GM18505 (cell line): ENCODE results near the gene ZNF750.

Source experiments
- ATAC-seq: cut with Tn5 transposase; IDR thresholded peaks from one replicate; pipeline ENCODE4 v1.9.1; 2021; ENCODE audit not compliant: unreplicated experiment
- POLR2A ChIP-seq: IDR thresholded peaks from 4 replicates; pipeline ENCODE4 v1.6.1; 2011; ENCODE audit warnings: borderline replicate concordance; ENCODE audit not compliant: insufficient read depth, insufficient read length; ENCODE audit errors: extremely low read depth

Gene ZNF750

DNA sequence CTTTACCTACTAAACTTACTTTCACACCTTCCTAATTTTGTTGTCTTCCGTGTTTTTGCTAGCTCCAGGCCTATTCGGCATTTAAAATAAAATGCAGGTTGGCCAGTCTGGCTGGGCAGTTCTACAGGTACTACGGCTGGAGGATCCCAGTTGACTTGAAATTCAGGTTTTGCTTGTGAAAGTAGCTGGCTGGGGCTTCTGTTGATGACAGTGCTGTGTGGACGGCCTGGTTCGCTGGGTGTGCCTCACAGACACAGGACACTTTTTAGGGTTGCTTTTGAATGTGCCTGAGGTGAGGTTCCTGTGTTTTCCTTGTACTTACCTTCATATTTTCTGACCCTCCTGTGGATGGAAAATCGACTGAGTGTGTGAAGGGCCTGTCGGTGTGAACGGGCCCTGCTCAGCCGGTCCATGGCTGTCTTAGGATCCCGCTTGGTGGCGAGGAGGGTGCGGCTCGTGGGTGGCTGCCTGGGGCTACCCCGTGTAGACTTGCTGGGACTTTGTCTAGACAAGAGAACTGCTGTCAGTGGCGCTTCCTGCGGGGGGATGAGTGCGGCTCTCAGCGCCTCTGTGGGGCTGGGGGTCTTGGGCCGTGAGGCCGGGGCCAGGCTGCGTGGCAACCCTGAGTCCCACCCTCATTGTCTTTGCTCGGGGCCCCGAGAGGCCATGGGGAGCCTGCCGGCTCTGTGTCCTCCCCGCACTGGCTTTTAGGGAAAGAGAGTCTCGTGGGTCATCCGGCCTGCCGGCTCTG, 18.7 kb upstream of the ZNF750 start:
- TF ChIP-seq POLR2A = no peak

DNA sequence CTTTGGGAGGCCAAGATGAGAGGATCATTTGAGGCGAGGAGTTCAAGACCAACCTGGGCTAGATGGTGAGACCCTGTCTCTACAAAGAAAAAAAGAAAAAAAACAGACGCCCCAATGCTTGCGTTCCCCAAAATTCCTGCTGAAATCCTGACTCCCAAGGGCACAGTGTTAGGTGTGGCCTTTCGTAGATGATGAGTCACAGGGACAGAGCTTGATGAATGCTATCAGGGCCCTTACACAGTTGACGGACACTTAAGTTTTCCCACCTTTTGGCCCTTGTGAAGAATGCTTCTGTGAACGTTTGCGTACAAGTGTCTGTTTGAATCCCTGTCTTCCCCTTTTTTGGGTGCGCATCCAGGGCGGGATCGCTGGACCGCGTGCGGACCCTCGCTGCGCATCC, 16.5 kb upstream of the ZNF750 start:
- no peak for ATAC-seq
- no peak for TF ChIP-seq POLR2A

More for the DNA sequence above, 18.7 kb upstream of the ZNF750 start:
- ATAC-seq = no peak

DNA sequence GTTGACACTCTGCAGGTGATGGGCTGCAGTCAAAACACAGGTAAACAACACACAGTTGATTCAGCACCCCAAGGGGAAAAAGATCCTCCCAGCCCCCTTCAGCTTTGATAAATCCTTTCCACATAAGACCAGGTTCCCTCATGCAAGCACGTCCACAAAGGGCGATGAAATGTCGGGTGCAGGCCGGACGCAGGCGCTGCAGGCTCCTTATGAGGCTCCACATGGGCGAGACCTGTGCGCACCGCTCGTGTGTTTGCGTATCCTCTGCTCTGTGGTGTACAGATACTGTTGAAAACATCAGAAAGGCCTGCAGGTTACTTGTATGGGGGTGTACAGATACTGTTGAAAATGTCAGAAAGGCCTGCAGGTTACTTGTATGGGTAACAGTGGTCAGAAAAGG, 14.4 kb upstream of the ZNF750 start:
- TF ChIP-seq POLR2A = no peak
- ATAC-seq = no peak

DNA sequence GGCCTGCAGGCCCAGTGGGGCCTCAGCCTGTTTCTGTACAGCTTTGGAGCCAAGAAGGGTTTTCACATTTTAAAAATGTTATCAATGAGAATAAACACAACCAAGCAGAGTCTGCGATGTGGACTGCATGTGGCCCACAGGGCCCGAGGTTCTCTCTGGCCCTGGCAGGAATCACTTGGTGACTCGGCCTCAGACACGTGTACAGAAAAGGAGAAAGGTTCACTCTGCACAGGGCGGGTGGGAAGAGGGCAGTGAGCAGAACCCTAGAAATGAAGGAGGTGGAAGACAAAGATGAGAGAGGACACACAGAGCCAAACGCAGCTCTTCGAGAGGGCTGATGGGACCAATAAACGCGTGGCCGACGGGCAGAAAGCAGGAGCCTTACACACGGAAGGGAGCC, 11.6 kb upstream of the ZNF750 start:
- no peak for ATAC-seq
- TF ChIP-seq POLR2A = no peak

DNA sequence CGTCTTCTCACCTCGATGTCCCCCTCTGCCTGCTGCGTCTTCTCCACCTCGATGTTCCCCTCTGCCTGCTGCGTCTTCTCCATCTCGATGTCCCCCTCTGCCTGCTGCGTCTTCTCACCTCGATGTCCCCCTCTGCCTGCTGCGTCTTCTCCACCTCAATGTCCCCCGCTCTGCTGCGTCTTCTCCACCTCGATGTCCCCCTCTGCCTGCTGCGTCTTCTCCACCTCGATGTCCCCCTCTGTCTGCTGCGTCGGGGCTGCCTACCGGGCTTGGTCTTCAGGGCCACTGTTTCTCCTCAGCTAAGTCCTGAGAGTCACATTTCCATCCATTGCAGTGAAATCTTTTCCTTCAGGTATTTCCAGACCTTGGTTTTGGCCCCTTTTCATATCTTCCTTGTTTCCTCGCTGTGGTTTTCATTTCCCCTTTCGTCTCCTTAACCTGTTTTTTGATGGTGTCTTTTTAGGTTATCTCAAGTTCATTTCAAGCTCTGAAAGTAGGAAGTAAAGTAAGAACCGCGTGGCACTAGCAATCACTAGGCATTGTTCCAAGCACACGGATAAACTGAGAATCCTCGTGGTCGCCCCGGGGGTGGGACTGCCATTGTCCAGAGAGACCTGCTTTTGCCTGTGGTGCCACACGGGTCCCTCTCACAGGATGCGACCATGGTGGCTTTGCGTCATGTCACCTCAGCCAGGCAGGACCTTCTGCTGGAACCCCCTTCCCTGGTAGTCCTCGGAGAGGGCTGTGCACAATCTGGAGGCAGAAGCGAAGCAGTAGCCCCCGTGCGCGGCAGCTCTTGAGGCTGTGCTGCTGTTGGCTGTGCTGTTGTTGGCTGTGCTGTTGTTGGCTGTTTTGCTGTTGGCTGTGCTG, 9.5 kb upstream of the ZNF750 start:
- no peak for ATAC-seq
- no peak for TF ChIP-seq POLR2A

DNA sequence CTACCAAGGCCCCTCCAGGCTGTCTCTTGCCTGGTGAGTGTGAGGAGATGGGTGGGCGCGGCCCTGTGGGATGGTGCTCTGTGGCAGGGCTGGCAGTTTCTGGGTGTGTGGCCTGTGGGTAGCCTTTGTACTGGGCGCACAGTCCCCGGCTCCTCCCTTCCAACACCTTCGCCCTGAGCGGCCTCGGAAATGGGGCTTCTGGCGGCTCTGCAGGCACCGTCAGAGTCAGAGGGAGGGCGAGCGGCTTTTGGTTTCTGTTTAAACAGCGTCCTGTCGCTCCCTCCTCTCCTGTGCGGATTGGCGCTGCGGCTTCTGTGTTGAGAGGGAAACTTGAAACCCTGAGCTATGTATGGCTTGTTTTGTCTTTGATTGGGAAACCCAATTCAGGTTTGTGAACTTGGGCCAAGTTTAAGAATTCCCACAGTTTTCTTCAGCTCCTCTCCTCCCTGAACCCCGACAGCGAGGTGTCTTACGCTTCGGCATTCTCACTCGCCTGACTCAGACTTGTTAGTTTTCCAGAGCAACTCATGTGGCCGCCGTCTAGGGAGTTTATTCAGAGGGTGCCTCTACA, 8.3 kb upstream of the ZNF750 start:
- no peak for TF ChIP-seq POLR2A
- ATAC-seq = no peak

DNA sequence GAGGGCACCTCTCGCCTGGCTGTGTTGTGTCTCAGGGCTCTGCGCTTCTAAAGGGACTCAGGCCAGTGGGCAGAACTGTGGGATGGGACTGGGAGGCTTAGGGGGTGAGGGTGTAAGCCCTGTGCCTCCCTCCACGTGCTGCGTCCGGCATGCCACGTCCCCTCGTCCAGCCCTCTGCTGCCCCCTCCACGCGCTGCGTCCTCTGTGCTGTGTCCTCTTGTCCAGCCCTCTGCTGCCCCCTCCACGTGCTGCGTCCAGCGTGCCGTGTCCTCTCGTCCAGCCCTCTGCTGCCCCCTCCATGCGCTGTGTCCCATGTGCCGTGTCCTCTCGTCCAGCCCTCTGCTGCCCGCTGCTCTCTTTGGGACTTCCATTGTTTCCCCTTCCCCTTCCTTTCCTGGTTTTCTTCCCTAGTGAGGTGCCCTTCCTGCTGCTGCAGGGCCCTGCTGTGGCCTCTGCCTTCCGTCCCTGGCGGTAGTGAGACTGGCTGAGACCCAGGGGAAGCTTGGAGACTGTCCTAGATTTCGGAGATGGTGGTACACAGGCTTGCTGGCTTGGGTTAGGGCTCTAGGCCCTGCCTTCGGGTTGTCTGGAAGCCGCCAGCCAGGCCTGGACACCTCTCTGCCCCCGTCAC, 6.4 kb upstream of the ZNF750 start:
- TF ChIP-seq POLR2A = no peak

DNA sequence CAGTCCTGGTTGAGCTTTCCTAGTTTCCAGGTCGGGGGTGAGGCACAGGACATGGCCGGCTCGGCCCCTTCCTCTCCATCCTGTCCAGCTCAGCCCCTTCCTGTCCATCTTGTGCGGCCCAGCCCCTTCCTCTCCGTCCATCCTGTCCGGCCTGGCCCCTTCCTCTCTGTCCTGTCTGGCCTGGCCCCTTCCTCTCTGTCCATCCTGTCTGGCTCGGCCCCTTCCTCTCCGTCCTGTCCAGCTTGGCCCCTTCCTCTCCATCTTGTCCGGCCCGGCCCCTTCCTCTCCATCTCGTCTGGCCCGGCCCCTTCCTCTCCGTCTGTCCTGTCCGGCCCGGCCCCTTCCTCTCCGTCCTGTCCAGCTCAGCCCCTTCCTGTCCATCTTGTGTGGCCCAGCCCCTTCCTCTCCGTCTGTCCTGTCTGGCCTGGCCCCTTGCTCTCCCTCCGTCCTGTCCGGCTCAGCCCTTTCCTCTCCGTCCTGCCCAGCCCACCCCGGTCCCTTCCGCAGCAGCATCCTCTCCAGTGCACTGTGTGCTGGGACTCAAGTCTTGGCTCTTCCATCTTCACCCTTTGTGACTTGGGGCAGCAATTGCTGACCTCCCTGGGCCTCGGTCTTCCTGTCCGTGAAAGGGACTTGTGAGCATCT, 5.5 kb upstream of the ZNF750 start:
- no peak for TF ChIP-seq POLR2A
- ATAC-seq = no peak

More for the DNA sequence above, 6.4 kb upstream of the ZNF750 start:
- no peak for ATAC-seq

DNA sequence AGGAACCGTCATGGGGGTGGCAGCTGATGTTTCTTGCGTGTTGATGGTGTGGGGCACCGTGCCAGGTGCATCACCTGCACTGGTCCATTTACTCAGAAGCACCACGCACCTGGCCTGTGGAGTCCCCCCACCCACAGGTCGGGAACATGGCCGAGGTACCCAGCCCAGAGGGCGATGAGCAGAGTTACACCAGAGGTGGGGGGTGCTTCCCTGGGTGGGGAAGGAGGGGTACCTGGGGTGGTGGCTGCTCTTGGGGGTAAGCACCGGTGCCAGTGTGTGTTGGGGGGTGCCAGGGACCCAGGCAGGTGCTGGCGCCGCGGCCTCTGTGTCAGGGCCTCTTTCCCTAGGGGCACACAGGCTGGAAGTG, 5.0 kb upstream of the ZNF750 start:
- ATAC-seq = no peak
- no peak for TF ChIP-seq POLR2A

DNA sequence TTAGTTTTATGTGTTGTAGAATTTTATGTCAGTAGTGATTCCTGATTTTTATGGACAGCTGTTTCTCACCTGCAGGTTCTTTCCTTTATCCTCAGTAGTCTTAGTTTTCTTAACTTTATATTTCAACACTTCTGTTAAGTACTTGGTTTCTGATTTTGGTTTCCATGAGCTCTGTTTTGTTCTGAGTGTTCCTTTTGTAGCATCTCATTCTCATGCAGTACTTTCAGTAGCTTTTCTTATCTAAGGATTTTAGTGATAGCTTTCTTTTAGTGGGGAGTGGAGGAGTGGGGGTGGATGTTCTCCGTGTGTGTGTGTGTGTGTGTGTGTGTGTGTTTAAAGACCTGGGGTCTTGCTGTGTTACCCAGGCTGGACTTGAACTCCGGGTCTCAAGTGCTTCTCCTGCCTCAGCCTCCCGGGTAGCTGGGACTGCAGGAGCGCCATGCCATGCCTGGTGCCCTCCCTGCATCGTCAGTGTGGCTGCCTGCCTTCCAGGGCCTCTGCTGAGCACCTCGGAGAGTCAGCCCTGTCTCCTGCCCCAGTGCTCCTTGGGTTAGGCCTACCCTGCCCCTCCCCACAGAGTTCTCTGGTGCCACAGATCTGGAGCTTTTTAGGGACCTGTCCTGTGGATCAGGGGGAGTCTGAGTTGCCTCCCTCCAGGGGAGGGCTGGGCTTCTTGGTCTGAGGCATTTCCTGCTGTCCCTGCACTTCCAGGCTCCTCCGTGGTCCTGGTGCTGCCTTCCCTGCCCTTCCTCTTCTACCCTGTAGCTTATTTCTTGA, 4.3 kb upstream of the ZNF750 start:
- ATAC-seq = no peak
- no peak for TF ChIP-seq POLR2A

DNA sequence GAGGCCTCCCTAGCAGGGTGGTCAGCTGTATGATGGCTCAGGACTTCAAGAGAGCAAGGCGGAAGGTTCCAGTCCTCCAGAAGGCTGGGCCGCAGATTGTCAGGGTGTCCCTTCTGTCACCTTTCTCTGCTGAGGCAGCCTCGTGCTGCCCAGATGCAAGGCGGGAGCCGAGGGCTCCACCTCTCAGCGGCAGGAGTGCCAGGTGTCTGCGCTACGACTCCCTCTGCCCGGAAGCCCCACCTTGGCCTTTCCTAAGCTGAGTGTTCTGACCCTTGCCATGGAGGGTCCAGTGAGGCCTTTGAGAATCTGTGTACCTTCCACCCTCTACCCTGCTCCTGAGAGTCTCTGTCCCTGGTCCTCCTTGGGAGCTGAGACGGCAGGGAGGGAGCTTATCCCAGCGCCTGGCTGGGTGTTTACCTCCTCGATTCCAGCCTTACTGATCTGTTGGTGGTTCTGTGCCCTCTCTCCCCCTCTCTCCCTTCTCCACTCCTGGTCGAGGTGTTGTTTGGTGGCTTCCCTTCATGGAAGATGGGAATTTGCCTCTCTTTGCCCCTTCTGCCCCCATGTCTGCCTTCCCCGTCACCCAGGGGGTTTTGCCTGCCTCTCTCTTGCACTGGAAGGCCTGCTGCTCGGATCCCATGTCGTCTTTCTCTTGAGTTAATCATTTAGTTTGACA, 2.2 kb upstream of the ZNF750 start:
- no peak for TF ChIP-seq POLR2A
- ATAC-seq = no peak

DNA sequence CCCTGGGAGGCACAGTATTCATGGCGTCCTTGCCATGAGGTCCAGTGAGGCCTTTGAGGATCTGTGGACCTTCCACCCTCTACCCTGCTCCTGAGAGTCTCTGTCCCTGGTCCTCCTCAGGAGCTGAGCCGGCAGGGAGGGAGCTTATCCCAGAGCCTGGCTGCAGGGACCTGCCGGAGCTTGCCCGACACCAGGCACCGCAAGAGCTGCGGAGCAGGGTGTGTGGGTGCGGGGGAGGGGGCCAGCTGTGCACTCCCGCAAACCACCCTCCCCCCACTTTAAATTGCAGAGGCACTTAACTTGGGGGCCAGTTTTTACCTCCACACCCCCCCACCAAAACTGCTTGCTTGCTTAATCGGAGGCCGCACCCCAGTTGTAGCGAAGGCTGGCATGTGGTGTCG, 609 bp upstream of the ZNF750 start:
- TF ChIP-seq POLR2A = no peak
- ATAC-seq = no peak

DNA sequence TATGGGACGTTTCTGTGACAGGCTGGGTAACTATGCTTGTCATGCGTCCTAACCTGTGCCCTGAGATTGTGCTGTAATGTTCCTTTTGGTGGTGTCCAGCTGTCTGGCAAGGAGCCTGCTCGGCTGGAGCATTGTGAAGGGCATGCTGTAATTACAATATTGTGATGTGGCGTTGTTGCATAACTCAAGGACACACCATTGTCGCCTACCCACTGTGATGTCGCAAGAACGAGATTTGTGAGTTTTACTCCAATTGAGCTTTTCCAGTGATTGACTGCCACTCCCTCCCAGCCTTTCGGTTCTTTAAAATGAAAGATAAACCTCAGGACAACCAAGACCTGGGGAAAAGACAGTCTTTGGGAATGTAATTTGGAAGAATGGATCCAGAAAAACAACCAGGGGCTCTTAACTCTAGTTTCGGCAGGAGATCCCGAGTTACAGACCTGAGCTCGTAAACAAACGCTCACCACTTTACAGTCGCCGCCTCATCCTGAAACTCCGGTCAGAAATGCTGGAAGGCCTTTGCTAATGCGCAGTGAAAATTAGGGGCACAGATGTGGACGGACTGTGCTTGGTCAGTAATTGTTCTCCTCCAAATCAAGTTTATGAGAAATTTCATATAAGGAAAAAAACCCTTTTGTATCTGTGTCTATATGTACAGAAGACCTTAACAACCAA, 1.3 kb downstream of the ZNF750 start:
- no peak for TF ChIP-seq POLR2A
- no peak for ATAC-seq
